ENCODE data around the gene PPP1R26. TPM values are rescaled to one million over a fixed set of nuclear protein-coding genes. Genes with fewer than 3 reads are reported as not detected.

The PPP1R26 gene
- total and polyA plus RNA-seq, 3 experiments from 2014 or later = 0.47 to 0.84 (median 0.59) TPM

- peaks cover 0 to 7% of the 10 kb centered on the region in 2 donors for H3K27me3 Mint-ChIP-seq
- no peak overlapping the region for H3K27ac ChIP-seq (ENCODE audit: low read depth, low read length)
- H3K4me3 Mint-ChIP-seq = no peak overlapping the region
- H3K9me3 Mint-ChIP-seq = peaks cover 0 to 2% (median 0%) of the 10 kb centered on the region in 5 donors
- no peaks in the 10 kb centered on the region for H3K36me3 Mint-ChIP-seq
- CTCF ChIA-PET = no interaction called here
- no peaks in the 10 kb centered on the region for H3K36me3 ChIP-seq (ENCODE audit: insufficient read depth, low read length)
- H3K27ac Mint-ChIP-seq = no peak overlapping the region
- H3K9me3 ChIP-seq (ENCODE audit: low read length) = no peaks in the 10 kb centered on the region
- H3K4me1 Mint-ChIP-seq = no peaks in the 10 kb centered on the region
- no peaks in the 10 kb centered on the region for H3K27me3 ChIP-seq (ENCODE audit: insufficient read depth, low read length, poor library complexity, severe bottlenecking)
- H3K4me3 ChIP-seq (ENCODE audit: low read length) = no peak overlapping the region
- POLR2A ChIA-PET = no interaction called here
- DNase-seq = no peak
- H3K4me1 ChIP-seq (ENCODE audit: insufficient read depth, low read length) = no peaks in the 10 kb centered on the region
These were observed 42.7 kb downstream of the PPP1R26 start for GRCh38 chr9:135522137-135522877.

- ChIA-PET POLR2A (no interaction called here), CTCF (no interaction called here)
- Histone ChIP-seq H3K36me3 (ENCODE audit: insufficient read depth, low read length) (no peaks in the 10 kb centered on the region), H3K9me3 (ENCODE audit: low read length) (no peaks in the 10 kb centered on the region), H3K4me1 (ENCODE audit: insufficient read depth, low read length) (no peaks in the 10 kb centered on the region), H3K27ac (ENCODE audit: low read depth, low read length) (no peak overlapping the region), H3K27me3 (ENCODE audit: insufficient read depth, low read length, poor library complexity, severe bottlenecking) (no peaks in the 10 kb centered on the region), H3K4me3 (ENCODE audit: low read length) (no peak overlapping the region)
- H3K4me1 Mint-ChIP-seq = no peaks in the 10 kb centered on the region
- H3K4me3 Mint-ChIP-seq = no peak overlapping the region
- no peak for DNase-seq
- H3K27me3 Mint-ChIP-seq = peaks cover 0 to 7% of the 10 kb centered on the region in 2 donors
- no peak overlapping the region for H3K27ac Mint-ChIP-seq
- H3K9me3 Mint-ChIP-seq = peaks cover 0 to 2% (median 0%) of the 10 kb centered on the region in 5 donors
- H3K36me3 Mint-ChIP-seq = no peaks in the 10 kb centered on the region
These were observed 43.3 kb downstream of the PPP1R26 start for GRCh38 chr9:135522931-135523330.

- Histone ChIP-seq H3K36me3 (ENCODE audit: insufficient read depth, low read length) (no peaks in the 10 kb centered on the region), H3K27me3 (ENCODE audit: insufficient read depth, low read length, poor library complexity, severe bottlenecking) (no peaks in the 10 kb centered on the region), H3K9me3 (ENCODE audit: low read length) (no peaks in the 10 kb centered on the region), H3K4me3 (ENCODE audit: low read length) (no peak overlapping the region), H3K4me1 (ENCODE audit: insufficient read depth, low read length) (no peaks in the 10 kb centered on the region), H3K27ac (ENCODE audit: low read depth, low read length) (no peak overlapping the region)
- CTCF ChIA-PET = no interaction called here
- DNase-seq = no peak
- H3K27me3 Mint-ChIP-seq = peaks cover 5 to 7% of the 10 kb centered on the region in 2 donors
- no peak overlapping the region for H3K27ac Mint-ChIP-seq
- no peaks in the 10 kb centered on the region for H3K36me3 Mint-ChIP-seq
- POLR2A ChIA-PET = no interaction called here
- no peak overlapping the region for H3K4me3 Mint-ChIP-seq
- no peaks in the 10 kb centered on the region for H3K4me1 Mint-ChIP-seq
- no peaks in the 10 kb centered on the region for H3K9me3 Mint-ChIP-seq
These were observed 44.0 kb downstream of the PPP1R26 start for GRCh38 chr9:135523521-135524129.

GRCh38 chr9:135524130-135524861 lies 44.7 kb downstream of the PPP1R26 start:
- peaks cover 5 to 6% of the 10 kb centered on the region in 2 donors for H3K27me3 Mint-ChIP-seq
- H3K27ac Mint-ChIP-seq = no peak overlapping the region
- H3K4me1 ChIP-seq (ENCODE audit: insufficient read depth, low read length) = no peaks in the 10 kb centered on the region
- H3K36me3 ChIP-seq (ENCODE audit: insufficient read depth, low read length) = no peaks in the 10 kb centered on the region
- no peak overlapping the region for H3K4me3 Mint-ChIP-seq
- no peaks in the 10 kb centered on the region for H3K36me3 Mint-ChIP-seq
- no peaks in the 10 kb centered on the region for H3K9me3 ChIP-seq (ENCODE audit: low read length)
- CTCF ChIA-PET = no interaction called here
- no peak overlapping the region for H3K4me3 ChIP-seq (ENCODE audit: low read length)
- H3K27me3 ChIP-seq (ENCODE audit: insufficient read depth, low read length, poor library complexity, severe bottlenecking) = no peaks in the 10 kb centered on the region
- POLR2A ChIA-PET = no interaction called here
- DNase-seq = no peak
- no peaks in the 10 kb centered on the region for H3K9me3 Mint-ChIP-seq
- H3K4me1 Mint-ChIP-seq = no peaks in the 10 kb centered on the region
- H3K27ac ChIP-seq (ENCODE audit: low read depth, low read length) = no peak overlapping the region

- H3K4me3 ChIP-seq (ENCODE audit: low read length) = no peak overlapping the region
- H3K4me1 Mint-ChIP-seq = peaks cover 0 to 2% (median 0%) of the 10 kb centered on the region in 3 donors
- H3K36me3 ChIP-seq (ENCODE audit: insufficient read depth, low read length) = no peaks in the 10 kb centered on the region
- H3K36me3 Mint-ChIP-seq = no peaks in the 10 kb centered on the region
- ChIA-PET POLR2A (no interaction called here), CTCF (no interaction called here)
- H3K27ac ChIP-seq (ENCODE audit: low read depth, low read length) = no peak overlapping the region
- DNase-seq = no peak
- no peak overlapping the region for H3K4me3 Mint-ChIP-seq
- no peak overlapping the region for H3K27ac Mint-ChIP-seq
- H3K4me1 ChIP-seq (ENCODE audit: insufficient read depth, low read length) = no peaks in the 10 kb centered on the region
- H3K9me3 ChIP-seq (ENCODE audit: low read length) = no peaks in the 10 kb centered on the region
- no peaks in the 10 kb centered on the region for H3K9me3 Mint-ChIP-seq
- H3K27me3 Mint-ChIP-seq = peaks cover 5 to 7% of the 10 kb centered on the region in 2 donors
- no peaks in the 10 kb centered on the region for H3K27me3 ChIP-seq (ENCODE audit: insufficient read depth, low read length, poor library complexity, severe bottlenecking)
These were observed 45.9 kb downstream of the PPP1R26 start for GRCh38 chr9:135525241-135526088.

GRCh38 chr9:135526089-135526729 lies 46.6 kb downstream of the PPP1R26 start:
- Histone ChIP-seq H3K27ac (ENCODE audit: low read depth, low read length) (no peak overlapping the region), H3K27me3 (ENCODE audit: insufficient read depth, low read length, poor library complexity, severe bottlenecking) (no peaks in the 10 kb centered on the region), H3K4me3 (ENCODE audit: low read length) (no peak overlapping the region), H3K4me1 (ENCODE audit: insufficient read depth, low read length) (no peaks in the 10 kb centered on the region), H3K9me3 (ENCODE audit: low read length) (no peaks in the 10 kb centered on the region), H3K36me3 (ENCODE audit: insufficient read depth, low read length) (no peaks in the 10 kb centered on the region)
- H3K4me3 Mint-ChIP-seq = no peak overlapping the region
- H3K4me1 Mint-ChIP-seq = peaks cover 0 to 3% (median 0%) of the 10 kb centered on the region in 3 donors
- peak overlapping the region in 1 of 8 donors; percentile 63 for H3K27ac Mint-ChIP-seq
- DNase-seq = no peak
- CTCF ChIA-PET = no interaction called here
- no peaks in the 10 kb centered on the region for H3K36me3 Mint-ChIP-seq
- POLR2A ChIA-PET = no interaction called here
- peaks cover 10 to 13% of the 10 kb centered on the region in 2 donors for H3K27me3 Mint-ChIP-seq
- H3K9me3 Mint-ChIP-seq = no peaks in the 10 kb centered on the region

- H3K27me3 Mint-ChIP-seq = peaks cover 11 to 21% of the 10 kb centered on the region in 2 donors
- H3K9me3 Mint-ChIP-seq = no peaks in the 10 kb centered on the region
- no peak overlapping the region for H3K27ac Mint-ChIP-seq
- no peaks in the 10 kb centered on the region for H3K36me3 Mint-ChIP-seq
- CTCF ChIA-PET = no interaction called here
- no peak overlapping the region for H3K4me3 ChIP-seq (ENCODE audit: low read length)
- POLR2A ChIA-PET = no interaction called here
- H3K27me3 ChIP-seq (ENCODE audit: insufficient read depth, low read length, poor library complexity, severe bottlenecking) = peaks cover under 1% of the 10 kb centered on the region
- H3K27ac ChIP-seq (ENCODE audit: low read depth, low read length) = no peak overlapping the region
- no peak for DNase-seq
- H3K4me3 Mint-ChIP-seq = no peak overlapping the region
- no peaks in the 10 kb centered on the region for H3K4me1 ChIP-seq (ENCODE audit: insufficient read depth, low read length)
- peaks cover 0 to 3% (median 0%) of the 10 kb centered on the region in 3 donors for H3K4me1 Mint-ChIP-seq
- H3K9me3 ChIP-seq (ENCODE audit: low read length) = no peaks in the 10 kb centered on the region
- H3K36me3 ChIP-seq (ENCODE audit: insufficient read depth, low read length) = no peaks in the 10 kb centered on the region
These were observed 47.4 kb downstream of the PPP1R26 start for GRCh38 chr9:135526730-135527571.
